Smooth muscle cell (in vitro differentiated cells): ENCODE measurements around the gene COPA. TPM values are rescaled to one million over a fixed set of nuclear protein-coding genes. Genes with fewer than 3 reads are reported as not detected.

Experiments used
- DNase-seq: peaks from one replicate; lab custom pipeline; 2025; ENCODE audit not compliant: unreplicated experiment; lab: John Stamatoyannopoulos, UW
- H2AFZ ChIP-seq: fragments of 200-600 bp; sonication (generic); 2 replicates; pipeline ENCODE4 v1.6.0; 2016; ENCODE audit warnings: antibody characterized with exemption, low read depth, mild to moderate bottlenecking
- H3F3A ChIP-seq: fragments of 200-600 bp; sonication (generic); 2 replicates; pipeline ENCODE4 v1.6.0; 2017; ENCODE audit warnings: antibody characterized with exemption, low read depth
- H3K27ac ChIP-seq: fragments of 200-600 bp; sonication (generic); 2 replicates; pipeline ENCODE4 v1.5.1; 2016; ENCODE audit warnings: low read depth, mild to moderate bottlenecking
- H3K27me3 ChIP-seq: fragments of 200-600 bp; sonication (generic); 2 replicates; pipeline ENCODE4 v1.6.1; 2016; ENCODE audit warnings: low read depth, mild to moderate bottlenecking
- H3K36me3 ChIP-seq: fragments of 200-600 bp; sonication (generic); 2 replicates; pipeline ENCODE4 v1.5.1; 2016; ENCODE audit warnings: low read depth
- H3K4me1 ChIP-seq: fragments of 200-600 bp; sonication (generic); 2 replicates; pipeline ENCODE4 v1.5.1; 2016; ENCODE audit warnings: low read depth
- H3K4me2 ChIP-seq: fragments of 200-600 bp; sonication (generic); 2 replicates; pipeline ENCODE4 v1.6.0; 2016; ENCODE audit warnings: mild to moderate bottlenecking
- H3K4me3 ChIP-seq: fragments of 200-600 bp; sonication (generic); 2 replicates; pipeline ENCODE4 v1.5.1; 2016; ENCODE audit warnings: mild to moderate bottlenecking
- H3K79me2 ChIP-seq: fragments of 200-600 bp; sonication (generic); 2 replicates; pipeline ENCODE4 v1.6.0; 2016; ENCODE audit warnings: low read depth, mild to moderate bottlenecking
- H3K9ac ChIP-seq: fragments of 200-600 bp; sonication (generic); 2 replicates; pipeline ENCODE4 v1.6.0; 2016; ENCODE audit warnings: low read depth
- H3K9me3 ChIP-seq: fragments of 200-600 bp; sonication (generic); replicated peaks from 2 replicates; pipeline ENCODE4 v1.5.1; 2016; ENCODE audit warnings: low read depth
- H4K20me1 ChIP-seq: fragments of 200-600 bp; sonication (generic); 2 replicates; pipeline ENCODE4 v1.6.0; 2016; ENCODE audit warnings: low read depth
- CTCF ChIP-seq: fragments of 200-600 bp; sonication (generic); IDR thresholded peaks from 2 replicates; pipeline ENCODE4 v1.5.1; 2017; ENCODE audit warnings: borderline replicate concordance, mild to moderate bottlenecking, antibody characterized with exemption; ENCODE audit not compliant: insufficient read depth, poor library complexity, severe bottlenecking
- WGBS: methylation state at CpG from one replicate; pipeline ENCODE4 v1.1.7; 2016; ENCODE audit warnings: low lambda C conversion rate; 5-methylcytosine and 5-hydroxymethylcytosine counted together
- polyA plus RNA-seq: library from polyadenylated mRNA; unstranded; fragments of >200 nt; fragmentation: Nextera tagmentation; extraction: Ambion mirVana; gene quantifications from 2 replicates; pipeline ENCODE4 v1.2.1, GENCODE V29; 2016
- total RNA-seq: library from RNA; depleted of rRNA; stranded (reverse); fragments of >200 nt; gene quantifications from 2 replicates; pipeline ENCODE4 v1.2.3, GENCODE V29; 2014

Gene COPA
- total and polyA plus RNA-seq, 2 experiments from 2014 or later, result 171 to 196 TPM

DNA sequence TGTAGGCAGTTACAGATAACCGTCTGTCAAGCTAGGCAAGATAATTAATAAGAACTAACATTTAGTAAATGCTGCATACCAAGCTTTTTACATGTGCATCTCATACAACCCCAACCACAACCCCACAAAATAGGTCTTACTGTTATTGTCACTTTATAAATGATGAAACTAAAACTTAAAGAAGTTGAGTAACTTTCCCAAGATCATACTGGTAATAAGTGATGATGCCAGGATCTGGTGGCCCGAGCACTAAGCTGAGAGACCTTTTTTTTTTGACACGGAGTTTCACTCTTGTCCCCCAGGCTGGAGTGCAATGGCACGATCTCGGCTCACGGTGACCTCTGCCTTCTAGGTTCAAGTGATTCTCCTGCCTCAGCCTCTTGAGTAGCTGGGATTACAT, 1.9 kb upstream of the COPA start:
- Histone ChIP-seq H3K27me3 (no peaks in the 10 kb centered on the region), H3K4me1 (peaks cover 20% of the 10 kb centered on the region), H3K4me2 (no peak overlapping the region), H3K9me3 (no peaks in the 10 kb centered on the region), H2AFZ (no peak overlapping the region), H3K9ac (no peak overlapping the region), H3K36me3 (peaks cover under 1% of the 10 kb centered on the region), H3K4me3 (peak overlapping the region; percentile 87), H3K27ac (no peak overlapping the region), H4K20me1 (peaks cover 26% of the 10 kb centered on the region), H3K79me2 (peaks cover 50% of the 10 kb centered on the region), H3F3A (no peaks in the 10 kb centered on the region)
- WGBS, result 97% methylated on average over 6 of the region's 6 CpGs
- DNase-seq, result no peak
- no peak for TF ChIP-seq CTCF

- peaks cover 20% of the 10 kb centered on the region for H3K4me1 ChIP-seq
- H3F3A ChIP-seq, result no peaks in the 10 kb centered on the region
- H4K20me1 ChIP-seq, result peaks cover 33% of the 10 kb centered on the region
- H3K36me3 ChIP-seq, result peaks cover 7% of the 10 kb centered on the region
- TF ChIP-seq CTCF, result no peak
- H3K4me3 ChIP-seq, result peak overlapping the region; percentile 87
- 88% methylated on average over 3 of the region's 3 CpGs for WGBS
- DNase-seq, result no peak
- H3K4me2 ChIP-seq, result peak overlapping the region; percentile 97
- no peak overlapping the region for H2AFZ ChIP-seq
- no peak overlapping the region for H3K27ac ChIP-seq
- no peaks in the 10 kb centered on the region for H3K27me3 ChIP-seq
- H3K9me3 ChIP-seq, result no peaks in the 10 kb centered on the region
- H3K79me2 ChIP-seq, result peaks cover 57% of the 10 kb centered on the region
- peak overlapping the region; percentile 97 for H3K9ac ChIP-seq
Measured at GRCh38 chr1:160344241-160344640, 1.2 kb upstream of the COPA start.

- H3K36me3 ChIP-seq, result peaks cover 24% of the 10 kb centered on the region
- peaks cover 23% of the 10 kb centered on the region for H3K4me1 ChIP-seq
- peak overlapping the region; percentile 97 for H3K4me2 ChIP-seq
- H3F3A ChIP-seq, result no peaks in the 10 kb centered on the region
- TF ChIP-seq CTCF, result no peak
- peaks cover 74% of the 10 kb centered on the region for H3K79me2 ChIP-seq
- under 1% methylated on average over 7 of the region's 7 CpGs for WGBS
- H3K27me3 ChIP-seq, result no peaks in the 10 kb centered on the region
- peaks cover 50% of the 10 kb centered on the region for H4K20me1 ChIP-seq
- peak overlapping the region; percentile 79 for H3K27ac ChIP-seq
- no peaks in the 10 kb centered on the region for H3K9me3 ChIP-seq
- peak overlapping the region; percentile 97 for H3K9ac ChIP-seq
- no peak overlapping the region for H2AFZ ChIP-seq
- peak overlapping the region; percentile 87 for H3K4me3 ChIP-seq
- no peak for DNase-seq
Measured at GRCh38 chr1:160342526-160342925, 524 bp downstream of the COPA start.

- Histone ChIP-seq H2AFZ (no peak overlapping the region), H4K20me1 (peaks cover 67% of the 10 kb centered on the region), H3F3A (no peaks in the 10 kb centered on the region), H3K9me3 (no peaks in the 10 kb centered on the region), H3K27me3 (no peaks in the 10 kb centered on the region), H3K4me3 (peak overlapping the region; percentile 87), H3K4me2 (peak overlapping the region; percentile 97), H3K79me2 (peaks cover 90% of the 10 kb centered on the region), H3K4me1 (peaks cover 23% of the 10 kb centered on the region), H3K36me3 (peaks cover 24% of the 10 kb centered on the region), H3K27ac (peak overlapping the region; percentile 34), H3K9ac (peak overlapping the region; percentile 14)
- no peak for DNase-seq
- no peak for TF ChIP-seq CTCF
- WGBS, result 79% methylated on average over 2 of the region's 2 CpGs
Measured at GRCh38 chr1:160340866-160341265, 2.2 kb downstream of the COPA start.
